ENCODE results near the gene STRBP.

Gene STRBP

DNA sequence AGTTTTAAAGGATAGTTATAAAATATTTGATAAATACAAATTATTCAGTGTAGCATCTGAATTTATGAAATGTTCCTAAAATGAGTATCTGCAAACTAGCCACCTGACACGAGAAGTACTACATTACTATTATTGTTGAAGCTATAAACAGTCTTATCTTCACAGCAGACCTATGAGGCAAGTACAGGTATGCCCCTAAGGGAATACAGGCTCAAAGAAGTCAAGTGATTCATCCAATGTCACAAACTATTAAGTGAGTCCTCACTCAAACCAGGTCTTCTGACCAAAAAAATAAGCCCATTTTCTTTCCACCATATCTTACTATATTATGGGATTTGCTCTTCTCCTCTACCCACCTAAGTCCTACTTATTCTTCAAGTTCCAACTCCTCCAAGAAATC lies 28.7 kb downstream of the STRBP start:
- TF ChIP-seq, protein P1, sequence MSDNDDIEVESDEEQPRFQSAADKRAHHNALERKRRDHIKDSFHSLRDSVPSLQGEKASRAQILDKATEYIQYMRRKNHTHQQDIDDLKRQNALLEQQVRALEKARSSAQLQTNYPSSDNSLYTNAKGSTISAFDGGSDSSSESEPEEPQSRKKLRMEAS (IDR thresholded peaks at IDR 0.05; ENCODE audit: low read depth, low read length) = no peak
- TF ChIP-seq, protein P2, sequence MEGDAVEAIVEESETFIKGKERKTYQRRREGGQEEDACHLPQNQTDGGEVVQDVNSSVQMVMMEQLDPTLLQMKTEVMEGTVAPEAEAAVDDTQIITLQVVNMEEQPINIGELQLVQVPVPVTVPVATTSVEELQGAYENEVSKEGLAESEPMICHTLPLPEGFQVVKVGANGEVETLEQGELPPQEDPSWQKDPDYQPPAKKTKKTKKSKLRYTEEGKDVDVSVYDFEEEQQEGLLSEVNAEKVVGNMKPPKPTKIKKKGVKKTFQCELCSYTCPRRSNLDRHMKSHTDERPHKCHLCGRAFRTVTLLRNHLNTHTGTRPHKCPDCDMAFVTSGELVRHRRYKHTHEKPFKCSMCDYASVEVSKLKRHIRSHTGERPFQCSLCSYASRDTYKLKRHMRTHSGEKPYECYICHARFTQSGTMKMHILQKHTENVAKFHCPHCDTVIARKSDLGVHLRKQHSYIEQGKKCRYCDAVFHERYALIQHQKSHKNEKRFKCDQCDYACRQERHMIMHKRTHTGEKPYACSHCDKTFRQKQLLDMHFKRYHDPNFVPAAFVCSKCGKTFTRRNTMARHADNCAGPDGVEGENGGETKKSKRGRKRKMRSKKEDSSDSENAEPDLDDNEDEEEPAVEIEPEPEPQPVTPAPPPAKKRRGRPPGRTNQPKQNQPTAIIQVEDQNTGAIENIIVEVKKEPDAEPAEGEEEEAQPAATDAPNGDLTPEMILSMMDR (IDR thresholded peaks at IDR 0.05; ENCODE audit: low read depth, low read length) = no peak
- no peak for TF ChIP-seq MYC (IDR thresholded peaks at IDR 0.05; ENCODE audit: low read depth, low read length)
- no peak for TF ChIP-seq POLR2A (IDR thresholded peaks at IDR 0.05; ENCODE audit: extremely low read depth, insufficient read length)
- DNase-seq (ENCODE audit: low read depth) = no peak
- H3K4me3 ChIP-seq (ENCODE audit: low read depth, low read length) = no peak overlapping the region

DNA sequence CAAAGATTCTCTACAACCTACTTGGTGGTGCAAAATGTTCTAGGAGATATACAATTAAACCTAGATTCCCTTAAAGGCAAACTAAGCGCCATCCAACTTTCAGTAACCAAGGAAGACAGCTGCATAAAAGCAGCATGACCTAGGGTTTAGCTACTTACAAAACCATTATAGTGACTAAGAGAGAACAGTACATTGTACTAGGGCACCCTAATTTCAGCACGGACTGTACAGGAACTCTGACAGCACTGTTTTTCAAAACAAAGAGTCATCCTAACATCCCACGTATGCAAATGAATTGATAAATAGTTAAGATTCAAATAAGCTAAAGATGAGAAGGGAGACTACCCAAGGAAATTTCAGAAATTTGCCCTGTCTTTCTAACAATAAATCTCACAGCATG lies 30.0 kb downstream of the STRBP start:
- no peak overlapping the region for H3K4me3 ChIP-seq (ENCODE audit: low read depth, low read length)
- no peak for DNase-seq (ENCODE audit: low read depth)
- TF ChIP-seq POLR2A (IDR thresholded peaks at IDR 0.05; ENCODE audit: extremely low read depth, insufficient read length) (no peak), MYC (IDR thresholded peaks at IDR 0.05; ENCODE audit: low read depth, low read length) (no peak)
- TF ChIP-seq, protein P2 (IDR thresholded peaks at IDR 0.05; ENCODE audit: low read depth, low read length) = no peak

DNA sequence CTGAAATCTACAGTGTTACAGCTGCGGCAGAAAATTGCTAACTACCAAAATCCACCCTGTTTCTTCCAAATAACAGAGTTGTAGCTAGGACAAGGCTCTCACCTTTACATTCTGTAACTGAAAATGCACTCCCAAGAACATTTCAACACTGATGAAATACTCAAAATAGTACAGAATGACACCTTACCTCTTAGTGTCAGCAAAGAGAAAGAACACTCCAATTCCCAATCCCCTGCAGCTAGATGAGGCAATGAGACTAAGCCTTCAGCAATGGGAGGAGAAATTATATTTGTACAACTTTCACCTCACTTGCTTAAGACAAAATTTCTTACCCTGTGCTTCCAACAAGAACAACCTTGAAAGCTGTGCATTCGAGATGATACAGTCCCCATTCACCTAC lies 31.2 kb downstream of the STRBP start:
- TF ChIP-seq, protein P2 (IDR thresholded peaks at IDR 0.05; ENCODE audit: low read depth, low read length) = no peak
- TF ChIP-seq, protein P1 (IDR thresholded peaks at IDR 0.05; ENCODE audit: low read depth, low read length) = no peak
- TF ChIP-seq POLR2A (IDR thresholded peaks at IDR 0.05; ENCODE audit: extremely low read depth, insufficient read length) = no peak
- no peak for TF ChIP-seq MYC (IDR thresholded peaks at IDR 0.05; ENCODE audit: low read depth, low read length)
- DNase-seq (ENCODE audit: low read depth) = no peak
- no peak overlapping the region for H3K4me3 ChIP-seq (ENCODE audit: low read depth, low read length)

DNA sequence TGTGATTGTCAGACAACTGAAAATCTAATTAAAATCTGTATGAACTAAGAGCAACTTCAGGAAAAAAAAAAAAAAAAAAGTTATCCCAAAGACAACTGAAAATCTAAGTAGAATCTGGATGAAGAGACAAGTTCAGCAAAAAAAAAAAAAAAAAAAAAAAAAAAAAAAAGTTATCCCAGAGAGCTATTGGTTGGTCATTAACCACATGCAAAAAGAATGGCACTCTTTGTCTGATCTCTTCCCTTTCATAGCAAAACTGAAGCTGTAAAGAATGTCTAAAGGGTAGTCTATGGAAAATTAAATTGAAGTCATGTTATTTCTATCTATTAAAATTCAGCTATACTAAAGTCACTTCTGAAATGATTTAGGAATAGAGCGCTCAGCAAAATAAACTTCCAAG lies 32.9 kb downstream of the STRBP start:
- no peak for DNase-seq (ENCODE audit: low read depth)
- no peak overlapping the region for H3K4me3 ChIP-seq (ENCODE audit: low read depth, low read length)
- TF ChIP-seq MYC (IDR thresholded peaks at IDR 0.05; ENCODE audit: low read depth, low read length) (no peak), POLR2A (IDR thresholded peaks at IDR 0.05; ENCODE audit: extremely low read depth, insufficient read length) (no peak)
- TF ChIP-seq, protein P2 (IDR thresholded peaks at IDR 0.05; ENCODE audit: low read depth, low read length) = no peak
- TF ChIP-seq, protein P1 (IDR thresholded peaks at IDR 0.05; ENCODE audit: low read depth, low read length) = no peak

DNA sequence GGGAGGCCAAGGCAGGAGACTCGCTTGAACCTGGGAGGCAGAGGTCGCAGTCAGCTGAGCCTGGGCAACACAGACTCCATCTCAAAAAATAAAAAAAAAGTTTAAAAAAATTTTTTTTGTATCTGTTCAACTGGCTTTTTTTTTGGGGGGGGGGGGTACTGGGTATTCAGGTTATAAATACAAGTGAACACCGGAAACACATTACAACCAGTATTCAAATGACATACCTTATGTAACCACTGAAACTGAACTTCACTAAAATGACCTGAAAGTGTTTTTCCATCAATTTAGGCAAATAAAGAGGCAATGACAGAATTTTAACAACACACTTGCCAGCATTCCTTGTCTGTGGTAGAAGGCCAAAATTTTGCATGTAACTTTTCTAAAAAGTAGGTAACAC lies 33.5 kb downstream of the STRBP start:
- TF ChIP-seq, protein P2 (IDR thresholded peaks at IDR 0.05; ENCODE audit: low read depth, low read length) = no peak
- TF ChIP-seq MYC (IDR thresholded peaks at IDR 0.05; ENCODE audit: low read depth, low read length) (no peak), POLR2A (IDR thresholded peaks at IDR 0.05; ENCODE audit: extremely low read depth, insufficient read length) (no peak)
- TF ChIP-seq, protein P1 (IDR thresholded peaks at IDR 0.05; ENCODE audit: low read depth, low read length) = no peak
- DNase-seq (ENCODE audit: low read depth) = no peak
- no peak overlapping the region for H3K4me3 ChIP-seq (ENCODE audit: low read depth, low read length)

DNA sequence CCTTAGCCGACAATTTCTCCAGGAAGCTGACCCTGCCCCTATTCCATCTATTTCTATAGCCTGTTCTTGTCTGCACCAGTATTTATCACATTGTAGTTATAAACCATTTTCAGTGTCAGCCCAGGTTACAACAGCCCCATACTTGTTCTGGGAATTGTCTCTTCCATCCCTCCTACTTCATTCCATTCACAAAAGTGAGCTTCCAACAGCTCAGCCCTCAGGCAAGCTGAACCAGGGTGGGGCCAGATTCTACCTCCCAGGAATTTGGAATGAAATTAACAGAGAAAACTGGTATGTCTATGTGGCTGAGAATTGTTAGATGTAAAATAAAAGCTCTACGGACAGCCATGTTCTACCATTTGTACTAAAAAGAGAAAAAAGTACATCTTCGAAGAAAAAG lies 36.1 kb downstream of the STRBP start:
- H3K4me3 ChIP-seq (ENCODE audit: low read depth, low read length) = no peak overlapping the region
- TF ChIP-seq MYC (IDR thresholded peaks at IDR 0.05; ENCODE audit: low read depth, low read length) = no peak
- TF ChIP-seq, protein P2 (IDR thresholded peaks at IDR 0.05; ENCODE audit: low read depth, low read length) = no peak
- TF ChIP-seq, protein P1 (IDR thresholded peaks at IDR 0.05; ENCODE audit: low read depth, low read length) = no peak
- DNase-seq (ENCODE audit: low read depth) = no peak
